ENCODE data around the gene FMNL3.

FMNL3 gene

GRCh38 chr12:49672301-49673217 is 34.6 kb downstream of the FMNL3 start:
- DNase-seq, result no peak

GRCh38 chr12:49671031-49671765 is 36.0 kb downstream of the FMNL3 start:
- DNase-seq, result no peak

GRCh38 chr12:49669796-49670195 is 37.4 kb downstream of the FMNL3 start:
- DNase-seq, result no peak

DNA sequence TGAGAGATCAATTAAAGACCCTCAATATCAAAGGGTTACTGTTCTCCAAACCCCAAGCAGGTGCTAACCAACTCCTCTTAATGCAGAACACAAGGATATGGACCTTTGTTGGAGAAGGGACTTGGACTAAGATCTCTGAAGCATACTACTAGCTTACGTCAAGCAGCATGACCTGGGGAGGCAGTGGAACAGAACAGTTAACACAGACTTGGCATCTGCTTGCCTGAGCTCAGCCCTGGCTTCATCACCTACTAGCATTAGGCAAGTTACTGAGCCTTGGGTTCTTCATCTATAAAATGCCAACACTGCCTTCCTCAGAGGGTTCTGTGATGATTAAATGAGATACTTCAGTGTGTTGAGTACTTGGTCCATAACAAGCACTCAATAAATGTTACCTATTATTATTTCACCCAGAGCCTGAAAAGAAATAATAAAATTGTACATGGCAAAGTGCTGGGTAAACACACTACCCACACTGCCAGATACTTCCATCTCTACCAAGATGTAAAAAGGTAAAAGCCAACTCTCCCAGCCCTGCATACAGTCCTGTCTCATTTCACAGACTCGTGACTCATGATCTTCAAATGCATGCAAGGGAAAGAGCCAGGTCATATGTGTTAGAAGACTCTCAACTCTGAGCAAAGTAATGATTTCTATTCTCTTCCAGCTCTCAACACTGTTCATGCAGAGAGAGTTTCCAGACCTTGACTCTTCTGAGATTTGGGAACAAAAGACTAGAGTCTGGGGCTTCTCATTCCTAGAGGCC is 39.7 kb downstream of the FMNL3 start:
- DNase-seq, result no peak

- no peak for DNase-seq
Observed at GRCh38 chr12:49666176-49666575, 41.0 kb downstream of the FMNL3 start.

- no peak for DNase-seq
Observed at GRCh38 chr12:49665384-49665783, 41.8 kb downstream of the FMNL3 start.

DNA sequence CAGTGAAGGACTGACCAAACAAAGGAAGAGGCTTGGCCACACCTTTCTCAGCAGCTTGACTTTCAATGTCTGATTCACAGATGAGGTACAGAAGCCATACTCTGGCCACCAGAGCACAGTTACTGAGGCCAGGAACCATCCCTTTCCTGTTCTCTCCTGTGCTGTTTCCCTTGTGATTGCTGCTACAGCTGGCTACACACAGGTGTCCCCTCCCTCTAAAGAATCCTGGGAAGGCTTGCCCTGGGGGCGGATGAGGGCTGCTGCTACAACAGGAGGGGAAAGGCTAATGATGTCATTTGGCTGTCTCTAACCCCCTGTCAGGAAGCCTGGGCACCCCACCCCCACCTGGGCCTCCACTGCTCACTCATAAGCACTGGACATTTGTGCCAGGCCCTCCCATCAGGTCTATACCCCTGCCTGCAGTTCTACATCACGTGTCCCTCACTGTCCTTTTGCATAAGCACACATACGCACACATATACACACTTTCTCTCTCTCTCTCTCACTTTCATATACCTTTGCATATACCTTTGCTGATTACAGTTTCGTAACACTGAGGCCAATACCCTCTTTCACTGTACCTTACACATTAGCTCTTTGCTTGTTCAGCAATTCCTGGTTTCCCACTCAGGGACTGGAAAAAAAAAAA is 42.5 kb downstream of the FMNL3 start:
- DNase-seq, result no peak

- DNase-seq, result no peak
Observed at GRCh38 chr12:49664167-49664566, 43.0 kb downstream of the FMNL3 start.

- no peak for DNase-seq
Observed at GRCh38 chr12:49662998-49663843, 44.0 kb downstream of the FMNL3 start.

DNA sequence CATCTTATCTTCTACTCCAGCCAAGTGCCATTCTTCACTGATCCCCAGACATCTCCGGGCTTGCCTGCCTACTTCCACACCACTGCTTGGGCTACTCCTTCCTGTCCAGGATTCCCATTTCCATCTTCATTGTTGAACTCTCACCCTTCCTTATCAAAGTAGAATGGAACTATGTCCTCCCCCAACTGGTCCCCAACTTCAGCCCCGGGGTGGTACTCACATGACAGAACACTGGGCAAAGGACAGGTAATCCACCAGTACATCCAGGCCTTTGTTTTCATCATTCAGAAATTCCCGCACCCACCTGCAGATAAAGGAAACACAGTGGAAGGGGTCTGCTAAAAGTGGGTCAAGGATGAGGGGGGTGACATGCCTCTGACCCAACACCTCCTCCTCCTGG is 45.5 kb downstream of the FMNL3 start:
- no peak for DNase-seq

DNA sequence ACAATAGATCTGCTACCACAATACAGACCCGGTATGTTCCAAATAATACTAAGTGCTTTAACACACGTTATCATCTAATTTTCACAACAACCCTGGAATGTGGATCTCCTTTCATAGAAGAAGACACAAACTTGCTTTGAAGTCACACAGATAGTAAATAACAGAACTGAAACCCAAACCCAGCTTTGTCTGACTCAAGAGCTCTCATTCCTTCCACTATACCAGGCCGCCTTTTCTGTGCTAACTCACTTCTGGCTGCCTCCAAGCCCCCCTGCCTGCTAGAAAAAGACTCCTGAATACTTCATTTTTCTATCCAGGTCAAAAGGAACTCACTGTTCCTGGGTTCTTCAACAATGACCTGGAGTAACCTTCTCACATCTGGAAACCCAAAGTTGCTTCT is 46.0 kb downstream of the FMNL3 start:
- no peak for DNase-seq

- no peak for DNase-seq
Observed at GRCh38 chr12:49659753-49660152, 47.5 kb downstream of the FMNL3 start.

GRCh38 chr12:49658276-49658675 is 48.9 kb downstream of the FMNL3 start:
- DNase-seq, result no peak

- no peak for DNase-seq
Observed at GRCh38 chr12:49655595-49656236, 51.5 kb downstream of the FMNL3 start.

GRCh38 chr12:49654715-49655114 is 52.5 kb downstream of the FMNL3 start:
- no peak for DNase-seq

DNA sequence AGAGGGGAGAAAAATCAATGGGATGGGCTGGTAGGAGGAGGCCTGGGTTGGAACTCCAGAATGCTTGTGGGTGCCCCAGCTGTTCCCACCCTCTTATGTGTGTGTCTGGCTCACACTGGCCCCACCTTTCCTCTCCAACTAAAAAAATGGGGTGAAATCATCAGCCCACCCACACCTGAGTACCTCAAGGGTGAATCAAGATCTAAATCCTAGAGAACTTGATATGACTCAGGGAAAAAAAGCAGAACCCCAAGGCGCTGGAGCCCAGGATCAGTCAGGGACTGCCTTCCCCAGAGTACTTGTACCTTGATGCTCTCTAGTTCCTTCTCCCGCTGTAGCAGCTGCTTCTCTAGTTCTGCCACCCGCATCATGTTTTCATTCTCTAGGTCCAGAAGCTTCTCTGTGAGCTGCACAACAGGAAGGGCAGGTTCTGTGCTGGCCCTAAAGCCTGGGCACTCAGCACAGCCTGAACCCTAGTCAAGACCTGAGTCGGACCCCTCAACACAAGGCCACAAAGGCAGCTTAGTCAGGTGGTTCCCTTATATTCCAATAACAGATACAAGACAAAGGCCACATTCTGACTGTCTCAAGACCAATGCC is 54.2 kb downstream of the FMNL3 start:
- DNase-seq, result no peak

GRCh38 chr12:49651855-49652254 is 55.4 kb downstream of the FMNL3 start:
- peak; percentile 57 for DNase-seq

GRCh38 chr12:49649892-49650291 is 57.3 kb downstream of the FMNL3 start:
- DNase-seq, result no peak

DNA sequence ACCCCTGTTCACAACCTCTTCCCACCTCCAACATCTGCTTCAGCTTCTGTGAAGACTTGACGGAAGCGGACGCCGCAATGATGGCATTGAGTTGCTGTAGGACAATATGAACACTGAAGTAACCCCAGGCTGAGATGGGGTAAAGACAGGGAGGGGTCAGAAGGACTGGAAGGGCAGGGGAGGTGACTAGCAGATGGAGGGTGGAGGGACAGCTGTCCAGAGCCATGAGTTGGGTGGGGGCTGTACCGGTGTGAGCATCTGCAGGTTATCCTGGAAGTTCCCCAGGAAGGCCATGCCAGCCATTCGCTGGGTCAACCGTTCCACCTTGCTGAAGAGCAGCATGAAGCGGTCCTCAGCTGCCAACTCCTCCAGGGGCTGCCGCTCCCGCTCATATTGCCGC is 57.8 kb downstream of the FMNL3 start:
- no peak for DNase-seq

DNA sequence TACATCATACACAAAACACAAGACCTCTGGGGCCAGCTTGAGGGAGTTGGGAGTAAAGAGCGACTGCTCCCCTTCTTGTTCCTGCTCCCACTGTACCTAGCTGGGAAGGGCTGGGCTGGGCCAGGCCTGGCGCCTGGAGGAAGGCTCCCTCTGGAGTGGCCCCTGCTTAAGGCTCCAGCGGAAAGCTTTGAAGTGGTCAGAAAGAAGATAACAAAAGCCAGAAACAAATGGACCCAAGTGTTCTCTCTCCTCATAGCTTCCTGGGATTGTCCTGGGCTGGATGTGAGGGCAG is 58.5 kb downstream of the FMNL3 start:
- DNase-seq, result no peak

Measured in NCI-H2107 (cell line).